Natural killer cell treated with Interleukin-12 subunit alpha and Interleukin-12 subunit beta and Interleukin-15 and Interleukin-18, amount 100 ng/mL, for 72 hours (primary cell): Measurements from ENCODE around the gene PALLD. TPM values are rescaled to one million over a fixed set of nuclear protein-coding genes. Genes with fewer than 3 reads are reported as not detected.

Experiments
- ATAC-seq, 2 donors: fragments of 150-1000 bp; cut with Tn5 transposase in 1 of 2; sonication (Bioruptor Pico), chemical (Tn5 transposase) in 1 of 2; 2 replicates each; pipeline ENCODE4 v1.10.0; 2021
- DNase-seq: peaks from one replicate; pipeline ENCODE4 v3.0.0; 2022; ENCODE audit warnings: low spot score
- H3K27ac Mint-ChIP-seq, 2 donors: 1 replicate in 1 of 2; 2 replicates in 1 of 2; pipeline ENCODE4 v1.8.0; 2022; ENCODE audit warnings: mixed read lengths in 2 of 2, mild to moderate bottlenecking in 1 of 2, moderate library complexity in 1 of 2
- H3K27me3 Mint-ChIP-seq, 2 donors: 1 replicate in 1 of 2; 2 replicates in 1 of 2; pipeline ENCODE4 v1.8.0; 2022; ENCODE audit warnings: mixed read lengths in 2 of 2
- H3K36me3 Mint-ChIP-seq: one replicate; pipeline ENCODE4 v1.8.0; 2022; ENCODE audit warnings: mixed read lengths
- H3K4me1 Mint-ChIP-seq, 2 donors: 1 replicate in 1 of 2; 2 replicates in 1 of 2; pipeline ENCODE4 v1.8.0; 2022; ENCODE audit warnings: low read depth in 2 of 2, mixed read lengths in 2 of 2, mild to moderate bottlenecking in 1 of 2
- H3K4me3 Mint-ChIP-seq: one replicate; pipeline ENCODE4 v1.8.0; 2022; ENCODE audit warnings: mixed read lengths
- H3K9me3 Mint-ChIP-seq: 2 replicates; pipeline ENCODE4 v1.8.0; 2022; ENCODE audit warnings: mixed read lengths
- total RNA-seq, 2 donors: library from RNA; stranded (reverse); gene quantifications; one replicate each; pipeline ENCODE4 v1.2.3, GENCODE V29; 2022

PALLD gene
- total RNA-seq, 2 donors from 2014 or later = 0.52 to 11.0 TPM

DNA sequence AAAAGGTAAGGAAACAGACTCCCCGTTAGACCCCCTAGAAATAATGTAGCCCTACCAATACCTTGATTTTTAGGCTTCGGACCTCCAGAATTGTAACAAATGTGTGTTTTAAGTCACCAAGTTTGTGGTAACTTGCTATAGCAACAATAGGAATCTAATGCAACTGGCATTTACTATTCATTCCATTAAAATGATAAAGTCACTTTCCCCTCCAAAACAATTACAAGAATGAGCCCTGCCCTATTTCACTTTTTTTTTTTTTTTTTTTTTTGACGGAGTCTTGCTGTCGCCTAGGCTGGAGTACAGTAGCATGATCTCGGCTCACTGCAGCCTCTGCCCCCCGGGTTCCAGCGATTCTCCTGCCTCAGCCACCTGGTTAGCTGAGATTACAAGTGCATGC is 13.0 kb upstream of the PALLD start:
- peaks cover 12% of the 10 kb centered on the region for H3K36me3 Mint-ChIP-seq
- no peak overlapping the region for H3K4me3 Mint-ChIP-seq
- peaks cover 8 to 26% of the 10 kb centered on the region in 2 donors for H3K27me3 Mint-ChIP-seq
- H3K27ac Mint-ChIP-seq = no peak overlapping the region
- H3K4me1 Mint-ChIP-seq = peaks cover 26 to 38% of the 10 kb centered on the region in 2 donors
- DNase-seq (no peak), ATAC-seq (no peak)
- peaks cover 4% of the 10 kb centered on the region for H3K9me3 Mint-ChIP-seq

GRCh38 chr4:168484626-168485025 is 12.2 kb upstream of the PALLD start:
- H3K27ac Mint-ChIP-seq = no peak overlapping the region
- peaks cover 21 to 32% of the 10 kb centered on the region in 2 donors for H3K4me1 Mint-ChIP-seq
- DNase-seq (no peak), ATAC-seq (no peak)
- peaks cover 8 to 26% of the 10 kb centered on the region in 2 donors for H3K27me3 Mint-ChIP-seq
- peaks cover 4% of the 10 kb centered on the region for H3K9me3 Mint-ChIP-seq
- no peak overlapping the region for H3K4me3 Mint-ChIP-seq
- H3K36me3 Mint-ChIP-seq = peaks cover 12% of the 10 kb centered on the region

DNA sequence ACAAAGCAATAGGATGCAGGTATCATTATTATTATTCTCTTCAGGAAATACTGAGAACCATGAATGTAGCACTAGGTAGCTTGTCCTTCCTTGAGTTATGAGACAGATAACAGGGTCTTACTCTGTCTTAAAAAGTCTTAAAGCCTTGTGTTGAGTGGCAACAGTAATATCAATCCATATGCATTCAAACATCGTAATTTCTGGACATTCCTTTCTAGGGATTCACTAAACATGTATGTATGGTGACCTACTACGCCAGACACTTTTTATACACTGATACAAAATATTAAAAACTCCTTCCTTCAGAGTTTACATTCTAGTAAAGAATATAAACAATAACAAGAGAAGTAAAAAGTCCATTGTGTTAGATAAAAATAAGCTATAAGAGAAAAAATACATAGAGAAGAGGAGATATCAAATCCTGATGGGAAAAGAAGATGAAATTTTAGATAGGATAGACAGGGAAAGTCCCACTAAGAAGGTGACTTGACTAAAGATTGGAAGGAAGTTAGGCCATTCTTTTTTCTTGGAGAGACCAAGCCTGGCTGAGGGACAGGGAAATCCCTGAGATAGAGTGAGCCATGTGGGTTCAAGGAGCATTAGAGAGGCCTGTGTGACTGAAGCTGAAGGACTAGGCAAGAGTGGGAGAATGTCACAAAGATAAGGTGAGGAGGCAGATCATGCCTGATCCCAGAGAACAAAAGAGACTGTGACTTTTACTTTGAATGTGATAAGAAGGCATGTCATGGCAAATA is 11.5 kb upstream of the PALLD start:
- peaks cover 4% of the 10 kb centered on the region for H3K9me3 Mint-ChIP-seq
- H3K27ac Mint-ChIP-seq = no peak overlapping the region
- peaks cover 12% of the 10 kb centered on the region for H3K36me3 Mint-ChIP-seq
- ATAC-seq = no peak
- no peak overlapping the region for H3K4me3 Mint-ChIP-seq
- DNase-seq = no peak
- H3K27me3 Mint-ChIP-seq = peaks cover 8 to 26% of the 10 kb centered on the region in 2 donors
- peaks cover 19 to 29% of the 10 kb centered on the region in 2 donors for H3K4me1 Mint-ChIP-seq

GRCh38 chr4:168486912-168487281 is 10.0 kb upstream of the PALLD start:
- Mint-ChIP-seq H3K27me3 (peaks cover 8 to 34% of the 10 kb centered on the region in 2 donors), H3K9me3 (peaks cover 3% of the 10 kb centered on the region), H3K4me1 (peaks cover 7 to 15% of the 10 kb centered on the region in 2 donors), H3K36me3 (peaks cover 10% of the 10 kb centered on the region), H3K4me3 (no peak overlapping the region), H3K27ac (no peak overlapping the region)
- DNase-seq (no peak), ATAC-seq (peak in 1 of 2 donors; percentile 66)

DNA sequence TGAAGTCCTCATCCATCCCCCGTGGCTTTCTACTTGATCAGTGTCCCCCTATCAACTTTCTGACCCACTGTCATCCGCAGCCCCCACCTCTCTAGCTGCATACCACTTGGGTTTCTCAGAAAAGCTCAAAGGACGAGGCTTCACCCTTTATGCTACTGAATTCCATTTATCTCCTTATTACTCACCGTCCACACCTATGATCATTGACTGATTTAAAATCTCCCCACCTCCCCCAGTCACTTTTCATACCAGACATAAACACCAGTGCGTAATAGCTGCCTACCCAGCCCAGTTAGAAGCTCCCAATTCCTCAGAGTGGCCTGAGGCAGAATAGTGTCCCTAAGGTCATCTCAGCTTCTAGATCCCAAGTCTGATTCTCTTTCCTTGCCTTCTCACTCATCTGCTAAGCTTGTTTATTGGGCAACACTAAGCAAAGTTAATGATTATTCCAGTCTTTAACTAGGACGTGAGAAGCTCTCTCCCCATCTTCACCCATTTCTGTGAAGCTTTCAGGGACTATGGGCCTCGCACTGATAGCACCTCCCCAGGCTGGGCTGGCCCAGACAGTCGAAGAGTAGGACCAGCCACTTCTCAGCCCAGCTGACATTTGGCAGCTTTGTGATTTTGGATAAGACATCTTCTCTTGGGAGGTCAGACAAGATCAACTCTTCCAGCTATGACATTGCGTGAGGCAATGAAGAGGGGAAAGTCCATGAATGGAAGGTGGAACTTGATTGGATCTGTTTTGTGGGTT is 9.4 kb upstream of the PALLD start:
- Mint-ChIP-seq H3K4me1 (peaks cover under 1 to 10% of the 10 kb centered on the region in 2 donors), H3K4me3 (no peak overlapping the region)

DNA sequence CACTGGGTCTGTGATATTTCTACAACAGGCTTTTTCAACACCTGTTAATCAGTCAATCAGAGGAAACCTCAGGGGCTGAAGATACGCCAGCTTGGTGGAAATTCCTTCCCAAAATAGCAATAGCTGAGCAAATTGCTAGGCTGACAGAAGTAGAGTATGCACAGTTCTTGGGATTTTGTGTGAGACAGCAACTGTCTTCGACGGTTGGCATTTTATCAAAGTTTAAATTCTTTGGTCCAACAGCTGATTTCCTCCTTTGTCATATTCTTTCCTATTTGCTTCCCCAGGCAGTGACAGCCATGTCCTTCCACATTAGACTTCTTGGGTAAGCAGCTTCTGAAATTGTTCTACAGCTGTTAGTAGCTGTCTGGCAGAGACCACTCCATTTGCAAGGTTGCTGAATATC is 8.0 kb upstream of the PALLD start:
- ATAC-seq (no peak), DNase-seq (no peak)
- H3K27ac Mint-ChIP-seq = no peak overlapping the region
- no peak overlapping the region for H3K4me3 Mint-ChIP-seq
- H3K27me3 Mint-ChIP-seq = peaks cover 21 to 41% of the 10 kb centered on the region in 2 donors
- H3K9me3 Mint-ChIP-seq = no peaks in the 10 kb centered on the region
- peaks cover 0 to 8% of the 10 kb centered on the region in 2 donors for H3K4me1 Mint-ChIP-seq
- peaks cover 5% of the 10 kb centered on the region for H3K36me3 Mint-ChIP-seq

More for the DNA sequence above, 9.4 kb upstream of the PALLD start:
- Mint-ChIP-seq H3K27ac (no peak overlapping the region), H3K36me3 (peaks cover 5% of the 10 kb centered on the region), H3K9me3 (no peaks in the 10 kb centered on the region), H3K27me3 (peaks cover 12 to 34% of the 10 kb centered on the region in 2 donors)
- DNase-seq (no peak), ATAC-seq (no peak)

DNA sequence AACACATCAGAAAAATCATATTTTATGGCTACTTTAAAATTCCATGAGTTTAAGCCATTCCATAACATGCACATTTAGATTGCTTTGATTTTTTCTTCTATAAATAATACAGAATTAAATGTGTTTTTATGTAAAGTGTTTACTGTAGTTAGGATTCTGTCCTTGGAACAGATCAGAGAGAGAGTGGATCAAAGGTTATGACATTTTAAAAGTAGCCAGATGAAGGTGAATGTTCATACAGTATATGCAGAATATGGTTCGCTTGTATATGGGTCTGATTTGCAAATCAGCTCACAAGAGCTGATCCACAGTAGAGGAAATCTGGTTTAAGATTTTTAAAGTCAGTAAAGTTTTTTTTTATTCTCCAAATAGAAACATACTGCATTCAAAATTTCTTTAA is 7.2 kb upstream of the PALLD start:
- H3K27me3 Mint-ChIP-seq = peaks cover 19 to 37% of the 10 kb centered on the region in 2 donors
- no peaks in the 10 kb centered on the region for H3K9me3 Mint-ChIP-seq
- no peak overlapping the region for H3K27ac Mint-ChIP-seq
- no peak overlapping the region for H3K4me3 Mint-ChIP-seq
- no peak for DNase-seq
- H3K36me3 Mint-ChIP-seq = peaks cover 5% of the 10 kb centered on the region
- ATAC-seq = no peak
- peaks cover 0 to 8% of the 10 kb centered on the region in 2 donors for H3K4me1 Mint-ChIP-seq

- no peaks in the 10 kb centered on the region for H3K9me3 Mint-ChIP-seq
- H3K4me1 Mint-ChIP-seq = peaks cover 0 to 8% of the 10 kb centered on the region in 2 donors
- no peak for ATAC-seq
- no peak overlapping the region for H3K27ac Mint-ChIP-seq
- H3K4me3 Mint-ChIP-seq = no peak overlapping the region
- peaks cover 5% of the 10 kb centered on the region for H3K36me3 Mint-ChIP-seq
- no peak for DNase-seq
- H3K27me3 Mint-ChIP-seq = peaks cover 18 to 26% of the 10 kb centered on the region in 2 donors
Measured at GRCh38 chr4:168490711-168491110, 6.1 kb upstream of the PALLD start.

GRCh38 chr4:168491563-168491962 is 5.3 kb upstream of the PALLD start:
- Mint-ChIP-seq H3K36me3 (peaks cover 5% of the 10 kb centered on the region), H3K4me1 (peaks cover 0 to 8% of the 10 kb centered on the region in 2 donors), H3K27ac (no peak overlapping the region), H3K9me3 (no peaks in the 10 kb centered on the region), H3K4me3 (no peak overlapping the region), H3K27me3 (peaks cover 18 to 26% of the 10 kb centered on the region in 2 donors)
- ATAC-seq (no peak), DNase-seq (no peak)

DNA sequence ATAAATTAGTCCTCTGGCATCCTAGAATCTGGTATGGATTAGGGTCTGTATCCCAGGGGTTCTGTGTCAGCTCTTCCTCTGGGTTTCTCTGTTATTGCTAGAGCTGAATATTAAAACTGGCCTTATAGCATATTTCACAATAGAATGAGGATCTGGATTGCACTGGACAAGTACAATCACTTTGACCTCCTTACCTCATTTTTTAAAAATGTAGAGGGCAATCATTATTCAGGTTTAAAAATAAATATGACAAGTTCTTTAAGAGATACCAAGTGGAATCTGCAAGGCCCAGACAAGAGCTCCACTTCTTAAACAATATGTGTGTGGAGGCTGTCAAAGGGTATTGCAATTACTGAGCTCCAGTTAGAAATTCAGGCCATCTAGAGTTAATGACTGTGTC is 1.4 kb downstream of the PALLD start:
- DNase-seq = no peak
- no peaks in the 10 kb centered on the region for H3K4me1 Mint-ChIP-seq
- H3K27ac Mint-ChIP-seq = no peak overlapping the region
- no peaks in the 10 kb centered on the region for H3K36me3 Mint-ChIP-seq
- no peak for ATAC-seq
- H3K9me3 Mint-ChIP-seq = no peaks in the 10 kb centered on the region
- H3K4me3 Mint-ChIP-seq = no peak overlapping the region
- peaks cover 12 to 16% of the 10 kb centered on the region in 2 donors for H3K27me3 Mint-ChIP-seq

GRCh38 chr4:168499241-168499640 is 2.4 kb downstream of the PALLD start:
- Mint-ChIP-seq H3K4me3 (no peak overlapping the region), H3K27ac (no peak overlapping the region), H3K9me3 (no peaks in the 10 kb centered on the region), H3K4me1 (peaks cover 4 to 6% of the 10 kb centered on the region in 2 donors), H3K27me3 (peaks cover 9 to 15% of the 10 kb centered on the region in 2 donors), H3K36me3 (no peaks in the 10 kb centered on the region)
- DNase-seq (no peak), ATAC-seq (no peak)

DNA sequence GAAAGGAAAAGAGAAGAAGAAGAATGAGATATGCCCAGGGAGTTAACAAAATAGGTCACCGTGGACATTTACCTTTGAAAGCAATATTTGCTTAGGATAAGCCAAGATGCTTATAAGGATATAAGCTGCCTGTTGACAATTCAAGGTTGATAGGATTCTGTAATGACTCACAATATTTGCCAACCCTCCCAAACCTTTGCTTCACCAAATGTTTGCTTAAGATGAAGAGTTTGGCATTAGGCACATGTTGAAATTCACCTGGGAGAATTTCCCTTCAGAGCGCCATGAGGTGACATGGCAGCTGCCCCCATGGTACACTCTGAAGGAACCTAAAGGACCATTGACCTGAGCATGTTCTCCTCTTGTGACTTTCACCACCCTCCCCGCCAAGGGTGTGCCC is 4.6 kb downstream of the PALLD start:
- no peak for ATAC-seq
- H3K27me3 Mint-ChIP-seq = peaks cover 6 to 15% of the 10 kb centered on the region in 2 donors

DNA sequence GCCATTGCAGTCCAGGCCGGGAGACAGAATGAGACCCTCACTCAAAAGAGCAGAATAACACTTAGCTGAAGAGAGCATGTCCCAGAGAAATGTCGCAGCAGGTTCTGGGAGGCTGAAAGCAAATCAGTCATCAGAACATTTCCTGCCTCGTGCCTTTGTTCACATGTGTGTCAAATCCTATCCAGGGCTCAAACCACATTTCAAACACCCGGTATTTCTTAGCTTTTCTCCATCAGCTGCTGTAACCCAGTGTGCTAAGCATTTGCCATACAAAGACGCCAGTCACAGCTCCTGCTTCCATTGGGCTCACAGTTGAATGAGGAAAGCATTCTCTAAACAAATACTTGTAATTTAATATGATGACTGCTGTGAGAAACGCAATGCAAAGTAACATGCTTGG is 6.0 kb downstream of the PALLD start:
- H3K27me3 Mint-ChIP-seq = peaks cover 6 to 15% of the 10 kb centered on the region in 2 donors
- H3K4me1 Mint-ChIP-seq = peaks cover 4 to 6% of the 10 kb centered on the region in 2 donors
- H3K36me3 Mint-ChIP-seq = no peaks in the 10 kb centered on the region
- H3K9me3 Mint-ChIP-seq = no peaks in the 10 kb centered on the region
- ATAC-seq = no peak
- H3K4me3 Mint-ChIP-seq = no peak overlapping the region
- no peak for DNase-seq
- no peak overlapping the region for H3K27ac Mint-ChIP-seq

More for the DNA sequence above, 4.6 kb downstream of the PALLD start:
- Mint-ChIP-seq H3K36me3 (no peaks in the 10 kb centered on the region), H3K4me1 (peaks cover 4 to 6% of the 10 kb centered on the region in 2 donors), H3K27ac (no peak overlapping the region), H3K4me3 (no peak overlapping the region), H3K9me3 (no peaks in the 10 kb centered on the region)
- DNase-seq = no peak
